Stimulated activated naive CD4-positive, alpha-beta T cell (primary cell): ENCODE measurements around the gene SPTBN4.
"Not testable (repeated sequence)": the region's sequence is repeated elsewhere in the genome, so short reads cannot be mapped to it uniquely, and the experiment has no call there.

ENCODE experiments used
- DNase-seq, 6 experiments: peaks; one replicate each; lab custom pipeline; 2025; lab: John Stamatoyannopoulos, UW

Gene SPTBN4

DNA sequence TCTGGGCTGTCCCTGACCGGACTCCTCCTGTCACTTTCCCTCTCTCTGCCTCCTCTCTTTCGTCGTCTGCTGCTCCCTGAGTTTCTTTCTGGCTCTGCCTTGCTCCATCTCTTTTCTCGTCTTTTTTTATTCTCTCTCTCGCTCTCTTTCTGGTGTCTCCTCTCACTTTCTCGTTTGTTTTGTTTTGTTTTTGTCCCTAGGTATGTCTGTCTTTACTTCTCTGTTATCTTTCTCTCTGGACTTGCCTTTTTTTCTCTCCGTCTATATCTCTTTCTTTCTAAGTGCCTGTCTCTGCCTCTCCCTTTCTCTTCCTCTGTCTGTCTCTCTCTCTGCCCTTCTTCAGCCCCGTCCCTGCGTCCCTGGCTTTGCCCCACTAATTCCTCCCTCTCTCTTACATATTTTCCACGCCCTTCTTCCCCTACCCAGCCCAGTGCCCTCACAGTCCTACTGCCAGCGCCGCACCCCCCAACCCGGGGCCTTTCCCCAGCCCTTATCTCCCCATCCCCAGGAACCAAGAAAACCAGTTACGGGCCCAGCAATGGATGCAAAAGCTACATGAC, 61.8 kb downstream of the SPTBN4 start:
- DNase-seq, result no peak

DNA sequence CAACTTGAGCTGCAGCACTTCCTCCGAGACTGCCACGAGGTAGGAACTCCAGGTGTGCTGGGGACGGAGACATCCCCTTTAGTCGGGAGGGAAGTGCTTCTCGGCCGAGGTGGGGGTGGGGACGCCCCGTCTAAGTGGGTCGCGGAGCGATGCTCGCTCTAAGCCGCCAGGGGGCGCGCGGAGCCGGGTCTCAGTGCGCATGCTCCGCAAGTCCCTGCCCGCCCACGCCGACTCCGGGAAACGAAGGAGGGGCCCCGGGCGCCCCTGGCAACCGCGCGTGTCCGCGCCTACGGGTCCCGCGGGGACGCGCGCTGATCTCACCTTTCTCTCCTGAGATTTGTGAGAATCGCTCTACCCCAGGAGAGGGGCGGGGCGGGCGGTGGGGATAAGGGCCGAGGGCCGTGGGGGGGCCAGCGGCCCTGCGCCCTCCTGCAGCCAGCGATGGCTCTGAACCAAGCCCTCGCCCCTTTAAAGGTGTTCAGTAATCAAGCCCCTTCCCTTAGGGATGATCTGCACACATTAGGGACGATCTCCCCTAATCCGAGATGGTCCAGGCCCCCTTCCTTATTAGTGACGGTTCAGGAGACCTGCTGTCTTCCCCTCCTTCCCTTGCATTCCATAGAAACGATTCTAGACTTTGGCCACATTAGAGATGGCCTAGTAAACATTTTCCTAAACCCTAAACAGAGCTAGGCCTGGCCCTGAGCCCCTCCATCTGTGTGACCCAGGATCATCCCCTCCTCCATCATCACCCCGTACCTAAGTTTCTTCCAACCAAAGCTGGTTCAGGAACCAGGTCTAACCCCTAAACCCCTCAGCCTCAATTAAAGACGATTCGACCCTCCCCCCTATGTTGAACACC, 62.5 kb downstream of the SPTBN4 start:
- DNase-seq, result peak; percentile 79 to 91 (median 85)

DNA sequence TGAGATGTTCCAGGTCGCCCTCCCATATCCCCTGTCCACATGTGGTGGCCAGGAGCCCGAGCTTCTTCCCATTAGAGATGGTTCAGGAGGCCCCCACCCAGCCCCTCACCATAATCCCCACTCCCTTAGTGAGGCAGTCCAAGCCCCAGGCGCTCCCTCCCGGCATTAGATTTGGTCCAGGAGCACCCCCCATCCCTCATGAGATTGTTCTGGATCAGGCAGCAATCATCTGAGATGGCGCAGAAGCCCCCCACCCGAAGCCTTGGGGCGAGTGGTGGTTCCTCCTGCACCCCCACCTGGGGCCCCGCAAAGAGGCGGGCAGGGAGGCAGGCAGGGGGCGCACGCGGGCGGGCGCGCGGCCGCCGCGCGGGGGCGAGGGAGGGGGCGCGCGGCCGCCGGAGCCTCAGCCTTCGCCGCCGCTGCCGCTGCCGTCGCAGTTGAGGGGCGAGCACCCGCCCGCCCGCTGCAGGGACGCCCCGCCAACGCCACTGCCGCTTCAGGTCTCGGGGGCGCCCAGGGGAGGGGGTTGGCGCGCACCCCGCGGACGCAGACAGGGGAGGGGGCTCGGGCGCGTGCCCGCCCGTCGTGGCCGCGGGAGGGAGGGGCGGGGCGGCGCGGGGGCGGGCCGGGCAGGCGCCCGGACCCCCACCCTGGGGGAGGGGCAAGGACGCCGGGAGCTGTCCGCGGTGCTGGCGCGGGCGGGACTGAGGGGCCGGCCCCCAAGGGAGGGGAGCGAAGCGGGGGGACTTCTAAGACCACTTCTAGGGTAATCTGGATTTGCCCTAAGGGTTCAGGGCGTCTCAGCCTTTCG, 63.5 kb downstream of the SPTBN4 start:
- peak in 3 of 6 experiments; percentile 11 to 30 (median 11) for DNase-seq

DNA sequence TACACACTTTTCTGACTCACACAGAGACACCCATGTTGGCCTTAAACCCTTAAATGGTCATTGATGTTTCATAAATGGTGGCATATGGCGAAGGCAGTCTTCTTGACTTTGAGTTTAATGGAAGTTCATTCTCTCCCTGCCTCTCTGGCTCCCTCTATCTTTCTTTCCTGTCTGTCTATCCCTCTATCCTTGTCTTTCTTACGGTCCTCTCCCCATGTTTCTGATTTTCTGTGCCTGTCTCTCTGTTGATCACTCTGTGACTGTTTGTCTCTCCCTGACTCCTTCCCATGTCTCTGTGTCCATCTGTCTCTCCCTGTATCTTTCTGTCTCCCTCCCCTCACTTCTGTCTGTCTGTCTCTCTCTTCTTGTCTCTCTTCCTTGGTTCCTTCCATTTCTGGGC, 66.7 kb downstream of the SPTBN4 start:
- no peak for DNase-seq

DNA sequence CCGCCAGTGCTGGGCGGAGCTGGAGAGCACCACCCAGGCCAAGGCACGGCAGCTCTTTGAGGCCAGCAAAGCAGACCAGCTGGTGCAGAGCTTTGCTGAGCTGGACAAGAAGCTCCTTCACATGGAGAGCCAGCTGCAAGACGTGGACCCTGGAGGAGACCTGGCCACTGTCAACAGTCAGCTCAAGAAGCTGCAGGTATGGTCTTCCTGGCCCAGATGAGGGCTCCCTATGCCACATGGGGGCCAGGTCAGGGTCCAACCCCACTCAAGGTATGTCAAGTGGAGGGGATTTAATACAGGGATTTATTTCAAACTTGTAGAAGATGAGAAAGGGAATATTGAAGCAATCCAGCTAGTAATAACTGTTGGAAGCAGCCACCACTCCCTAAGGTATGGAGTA, 67.3 kb downstream of the SPTBN4 start:
- no peak for DNase-seq

DNA sequence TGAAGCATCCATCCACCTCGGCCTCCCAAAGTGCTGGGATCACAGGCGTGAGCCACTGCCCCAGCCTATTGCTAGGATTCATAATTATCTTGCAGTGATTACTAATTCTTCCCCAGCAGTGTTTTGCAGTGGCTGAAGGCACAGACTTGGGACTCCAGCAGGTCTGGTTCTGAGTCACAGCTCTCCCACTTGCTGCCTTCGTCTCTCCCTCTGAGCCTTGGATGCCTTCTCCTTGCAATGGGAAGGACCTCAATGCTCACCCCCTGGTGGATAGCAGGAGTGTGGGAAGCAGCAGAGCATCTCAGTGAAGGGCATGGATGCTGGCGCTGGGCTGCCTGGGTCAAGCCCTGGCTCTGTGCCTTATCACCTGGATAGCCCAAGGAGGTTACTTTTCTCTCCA, 72.3 kb downstream of the SPTBN4 start:
- no peak for DNase-seq

DNA sequence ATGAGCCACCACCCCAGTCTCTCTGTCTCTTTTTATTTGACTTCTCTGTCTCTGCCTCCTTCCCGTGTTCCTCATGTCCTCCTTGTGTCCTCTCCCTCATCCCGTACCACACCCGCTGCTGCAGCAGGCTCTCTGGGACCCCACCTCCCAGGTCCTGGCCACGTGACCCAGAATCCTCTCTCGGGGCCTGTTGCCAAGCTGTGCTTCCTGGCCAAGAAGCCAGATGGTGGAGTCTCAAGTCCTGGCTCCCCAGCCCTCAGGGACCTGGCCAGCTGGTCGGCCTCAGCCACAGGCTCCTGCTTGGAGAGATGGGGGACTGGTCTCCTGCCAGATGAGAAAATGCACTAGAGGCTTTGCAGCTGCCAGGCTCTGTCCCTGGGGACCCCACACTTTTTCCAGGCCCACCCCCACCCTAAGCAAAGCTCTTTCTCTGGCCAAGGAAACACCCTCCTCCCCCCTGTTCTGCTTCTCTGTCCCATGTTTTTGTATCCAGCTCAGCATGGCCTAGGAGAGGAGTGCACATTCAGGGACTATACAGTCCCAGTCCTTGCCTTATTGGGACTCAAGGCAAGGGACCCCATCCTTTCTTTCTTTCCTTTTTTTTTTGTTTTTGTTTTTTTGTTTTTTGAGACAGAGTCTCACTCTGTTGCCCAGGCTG, 75.5 kb downstream of the SPTBN4 start:
- DNase-seq, result no peak

DNA sequence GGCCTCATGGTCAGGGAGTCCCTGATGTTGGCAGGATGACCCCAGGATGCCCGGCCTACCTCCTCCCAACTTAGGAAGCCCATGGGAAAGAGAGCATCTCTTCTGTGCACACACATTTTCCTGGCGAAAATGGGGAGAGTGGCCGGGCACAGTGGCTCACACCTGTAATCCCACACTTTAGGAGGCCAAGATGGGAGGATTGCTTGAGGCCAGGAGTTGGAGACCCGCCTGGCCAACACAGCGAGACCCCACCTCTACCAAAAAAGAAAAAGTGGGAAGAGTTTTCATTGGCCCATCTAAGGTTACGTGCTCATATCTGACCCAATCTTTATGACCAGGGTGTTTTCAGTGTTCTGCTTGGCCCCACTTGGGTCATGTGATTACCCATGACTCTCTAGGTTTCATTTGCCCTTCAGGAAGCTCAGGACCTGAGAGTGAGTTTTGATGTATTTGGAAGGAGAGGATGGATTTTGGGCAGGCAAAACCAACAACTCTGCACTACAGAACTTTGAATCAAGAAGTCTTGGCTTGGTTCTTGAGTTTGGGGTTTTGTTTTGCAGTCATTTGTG, 76.3 kb downstream of the SPTBN4 start:
- DNase-seq, result no peak

DNA sequence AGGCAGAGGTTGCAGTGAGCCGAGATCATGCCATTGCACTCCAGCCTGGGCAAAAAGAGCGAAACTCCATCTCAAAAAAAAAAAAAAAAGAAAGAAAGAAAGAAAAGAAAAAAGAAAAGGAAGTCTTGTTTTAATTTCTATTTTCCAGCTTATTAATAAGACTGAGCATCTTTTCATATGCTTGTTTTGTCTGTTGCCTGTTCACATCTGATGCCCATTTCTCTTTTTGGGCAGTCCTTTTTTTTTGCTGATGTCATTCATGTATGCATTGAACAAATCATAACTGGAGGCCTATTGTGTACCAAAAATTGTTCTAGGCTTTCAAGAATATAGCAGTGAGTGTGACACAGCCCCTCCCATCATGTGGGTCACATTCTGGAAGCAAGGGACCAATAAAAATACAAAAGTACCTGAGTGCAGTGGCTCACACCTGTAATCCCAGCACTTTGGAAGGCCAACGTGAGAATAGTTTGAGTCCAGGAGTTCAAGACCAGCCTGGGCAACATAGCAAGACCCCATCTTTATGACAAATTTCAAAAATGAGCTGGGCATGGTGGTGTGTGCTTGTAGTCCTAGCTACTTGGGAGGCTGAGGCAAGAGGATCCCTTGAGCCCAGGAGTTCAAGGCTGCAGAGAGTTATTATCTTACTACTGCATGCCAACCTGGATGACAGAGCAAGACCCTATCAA, 79.5 kb downstream of the SPTBN4 start:
- not testable (repeated sequence) for DNase-seq

DNA sequence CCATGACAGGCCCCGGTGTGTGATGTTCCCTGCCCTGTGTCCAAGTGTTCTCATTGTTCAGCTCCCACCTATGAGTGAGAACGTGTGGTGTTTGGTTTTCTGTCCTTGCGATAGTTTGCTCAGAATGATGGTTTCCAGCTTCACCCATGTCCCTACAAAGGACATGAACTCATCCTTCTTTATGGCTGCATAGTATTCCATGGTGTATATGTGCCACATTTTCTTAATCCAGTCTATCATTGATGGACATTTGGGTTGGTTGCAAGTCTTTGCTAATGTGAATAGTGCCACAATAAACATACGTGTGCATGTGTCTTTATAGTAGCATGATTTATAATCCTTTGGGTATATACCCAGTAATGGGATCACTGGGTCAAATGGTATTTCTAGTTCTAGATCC, 80.4 kb downstream of the SPTBN4 start:
- DNase-seq, result not testable (repeated sequence)

DNA sequence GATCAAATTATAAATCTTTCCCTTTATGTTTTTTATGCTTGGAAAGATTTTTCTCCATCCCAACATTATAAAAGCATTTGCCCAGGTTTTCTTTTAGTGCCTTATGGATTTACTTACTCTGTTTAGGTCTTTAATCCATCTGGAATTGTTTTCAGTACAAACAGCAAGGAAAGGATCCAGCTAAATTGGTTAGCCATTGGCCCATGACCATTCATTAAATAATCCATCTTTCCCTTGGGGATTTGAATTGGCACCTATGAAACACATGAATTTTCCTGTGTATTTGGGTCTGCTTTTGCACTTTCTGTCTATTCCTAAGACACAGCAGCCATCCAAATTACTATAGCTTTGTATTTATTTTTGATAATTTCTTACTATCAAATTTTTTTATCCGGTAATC, 81.0 kb downstream of the SPTBN4 start:
- no peak for DNase-seq

DNA sequence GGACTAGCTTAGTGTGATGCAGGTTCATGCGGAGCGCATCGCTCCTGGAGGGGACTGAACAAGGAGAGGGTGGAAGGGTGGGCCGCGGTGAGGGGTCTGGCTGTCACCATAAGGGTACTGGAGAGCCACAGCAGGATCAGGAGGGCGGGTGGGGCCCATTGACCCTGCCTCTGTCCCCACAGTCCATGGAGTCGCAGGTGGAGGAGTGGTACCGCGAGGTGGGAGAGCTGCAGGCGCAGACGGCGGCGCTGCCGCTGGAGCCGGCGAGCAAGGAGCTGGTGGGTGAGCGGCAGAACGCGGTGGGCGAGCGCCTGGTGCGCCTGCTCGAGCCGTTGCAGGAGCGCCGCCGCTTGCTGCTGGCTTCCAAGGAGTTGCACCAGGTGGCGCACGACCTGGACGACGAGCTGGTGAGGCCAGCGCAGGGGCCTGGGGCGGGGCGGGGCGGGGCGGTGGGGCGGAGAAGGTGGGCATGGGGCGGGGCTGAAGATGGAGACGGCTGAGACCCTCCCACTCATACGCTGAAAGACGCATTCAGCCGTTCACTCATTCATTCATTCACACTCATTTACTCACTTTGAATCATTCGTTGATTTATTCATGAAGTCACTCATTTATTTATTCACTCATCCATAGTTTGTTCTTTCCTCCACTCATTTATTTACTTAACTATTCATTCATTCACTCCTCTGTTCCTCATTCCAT, 82.4 kb downstream of the SPTBN4 start:
- peak in 5 of 6 experiments; percentile 57 to 71 (median 62) for DNase-seq

DNA sequence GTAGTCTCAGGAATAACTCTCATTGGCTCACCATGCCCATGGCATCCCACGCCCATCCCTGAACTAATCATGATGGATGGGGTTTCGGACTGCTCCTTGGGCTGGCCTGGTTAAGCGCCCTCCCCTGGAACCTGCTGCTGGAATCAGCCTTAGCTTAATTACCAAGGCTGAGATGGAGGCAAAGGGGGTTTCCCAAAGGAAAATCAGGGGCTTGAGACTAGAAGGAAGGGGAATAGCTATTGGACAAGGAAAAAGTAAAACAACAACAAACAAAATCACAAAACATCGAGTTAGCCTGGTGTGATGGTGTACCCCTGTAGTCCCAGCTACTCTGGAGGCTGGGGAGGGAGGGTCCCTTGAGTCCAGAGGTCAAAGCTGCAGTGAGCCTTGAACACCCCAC, 84.2 kb downstream of the SPTBN4 start:
- no peak for DNase-seq

DNA sequence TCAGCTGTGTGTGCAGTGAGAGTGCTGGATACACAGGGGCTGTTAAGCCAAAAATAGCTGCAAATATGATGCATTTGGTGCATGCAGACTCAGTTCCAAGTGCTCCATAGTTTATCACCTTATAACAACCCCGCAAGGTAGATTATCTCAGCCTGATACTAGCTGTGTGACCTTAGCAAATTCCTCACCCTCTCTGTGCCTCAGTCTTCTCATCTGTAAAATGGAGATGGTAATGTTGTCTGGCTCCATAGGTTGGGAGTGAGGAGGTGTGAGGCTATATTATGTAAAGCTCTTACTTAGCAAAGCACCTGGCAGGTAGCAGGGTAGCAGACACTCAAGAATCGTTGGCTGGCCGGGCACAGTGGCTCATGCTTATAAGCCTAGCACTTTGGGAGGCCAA, 86.0 kb downstream of the SPTBN4 start:
- no peak for DNase-seq

DNA sequence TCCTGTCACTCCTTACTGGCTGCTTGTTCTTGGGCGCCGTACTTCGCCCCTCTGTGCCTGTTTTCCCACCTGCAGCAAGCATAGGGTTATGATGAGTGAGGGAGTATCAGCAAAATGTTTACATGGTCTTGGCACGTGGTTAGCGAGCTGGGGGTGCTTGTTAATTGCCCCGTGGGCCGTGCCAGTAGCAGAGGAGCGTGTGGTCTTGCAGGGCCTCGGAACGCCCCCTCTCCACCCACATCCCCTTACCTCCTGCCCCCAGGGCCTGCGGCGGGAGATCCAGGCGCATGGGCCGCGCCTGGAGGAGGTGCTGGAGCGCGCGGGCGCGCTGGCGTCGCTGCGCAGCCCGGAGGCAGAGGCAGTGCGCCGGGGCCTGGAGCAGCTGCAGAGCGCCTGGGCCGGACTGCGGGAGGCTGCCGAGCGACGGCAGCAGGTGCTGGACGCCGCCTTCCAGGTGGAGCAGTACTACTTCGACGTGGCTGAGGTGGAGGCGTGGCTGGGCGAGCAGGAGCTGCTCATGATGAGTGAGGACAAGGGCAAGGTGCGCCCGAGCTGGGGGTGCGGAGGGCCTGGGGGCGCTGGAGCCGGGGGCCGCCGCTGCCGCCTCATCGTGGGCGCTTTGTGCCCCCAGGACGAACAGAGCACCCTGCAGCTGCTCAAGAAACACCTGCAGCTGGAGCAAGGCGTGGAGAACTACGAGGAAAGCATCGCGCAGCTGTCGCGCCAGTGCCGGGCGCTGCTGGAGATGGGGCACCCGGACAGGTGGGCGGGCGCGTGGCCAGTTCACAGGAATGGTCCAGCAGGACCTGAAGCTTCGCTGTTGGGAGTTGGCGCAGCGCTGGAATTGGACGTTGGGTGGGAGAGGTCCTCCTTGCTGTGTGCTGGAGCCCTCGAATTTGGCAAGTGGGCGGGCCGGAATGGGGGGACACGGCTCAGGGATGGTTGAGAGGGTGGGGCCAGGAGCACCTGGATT, 87.4 kb downstream of the SPTBN4 start:
- DNase-seq, result no peak

DNA sequence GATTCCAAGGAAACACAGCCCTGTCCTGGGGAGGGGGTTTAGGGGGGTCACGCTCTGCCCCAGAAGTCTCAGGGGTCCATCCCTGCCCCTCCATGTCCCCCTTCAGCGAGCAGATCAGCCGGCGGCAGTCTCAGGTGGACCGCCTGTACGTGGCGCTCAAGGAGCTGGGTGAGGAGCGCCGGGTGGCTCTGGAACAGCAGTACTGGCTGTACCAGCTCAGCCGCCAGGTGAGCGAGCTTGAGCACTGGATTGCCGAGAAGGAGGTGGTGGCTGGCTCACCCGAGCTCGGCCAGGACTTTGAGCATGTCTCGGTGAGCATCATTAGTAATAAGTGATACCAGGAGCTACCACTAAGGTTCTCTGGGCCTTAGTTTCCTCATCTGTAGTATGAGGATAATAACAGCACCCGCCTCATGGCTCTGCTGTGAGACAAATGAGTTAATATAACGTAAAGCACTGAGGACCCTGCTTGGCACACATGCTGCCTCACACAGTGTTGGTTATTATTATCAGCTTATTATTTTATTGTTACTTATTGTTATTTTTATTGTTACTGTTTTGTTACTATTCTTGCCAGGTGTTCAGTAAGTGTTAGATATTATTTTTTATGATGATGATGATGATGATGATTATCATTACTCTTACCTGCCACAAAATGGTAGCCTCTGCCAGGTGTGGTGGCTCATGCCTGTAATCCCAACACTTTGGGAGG, 89.3 kb downstream of the SPTBN4 start:
- DNase-seq, result no peak

DNA sequence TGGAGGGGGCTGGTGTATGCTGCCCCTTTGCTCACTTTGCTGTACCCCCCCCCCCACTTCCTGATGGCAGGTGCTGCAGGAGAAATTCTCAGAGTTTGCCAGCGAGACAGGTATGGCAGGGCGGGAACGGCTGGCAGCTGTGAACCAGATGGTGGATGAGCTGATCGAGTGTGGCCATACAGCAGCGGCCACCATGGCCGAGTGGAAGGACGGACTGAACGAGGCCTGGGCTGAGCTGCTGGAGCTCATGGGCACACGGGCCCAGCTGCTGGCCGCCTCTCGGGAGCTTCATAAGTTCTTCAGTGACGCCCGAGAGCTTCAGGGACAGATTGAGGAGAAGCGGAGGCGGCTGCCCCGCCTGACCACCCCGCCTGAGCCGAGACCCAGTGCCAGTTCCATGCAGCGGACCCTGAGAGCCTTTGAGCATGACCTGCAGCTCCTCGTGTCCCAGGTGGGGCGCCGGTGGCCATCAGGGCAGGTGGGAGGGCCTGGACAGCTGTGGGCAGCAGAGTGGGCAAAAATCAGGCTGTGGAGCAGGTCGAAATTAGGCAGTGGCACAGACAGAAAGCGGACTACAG, 90.2 kb downstream of the SPTBN4 start:
- DNase-seq, result no peak

DNA sequence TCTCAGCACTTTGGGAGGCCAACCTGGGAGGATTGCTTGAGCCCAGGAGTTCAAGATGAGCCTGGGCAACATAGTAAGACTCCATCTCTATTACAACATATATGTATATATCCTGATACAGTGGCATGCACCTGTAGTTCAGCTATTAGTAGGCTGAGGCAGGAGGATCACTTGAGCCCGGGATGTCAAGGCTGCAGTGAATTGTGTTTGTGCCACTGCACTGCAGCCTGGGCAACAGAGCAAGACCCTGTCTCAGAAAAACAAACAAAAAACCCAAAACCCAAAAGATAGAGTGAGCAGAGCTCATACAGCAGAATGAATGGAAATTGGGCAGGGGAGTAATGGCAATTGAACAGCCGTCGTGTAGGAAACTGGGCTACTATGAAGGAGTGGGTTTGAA, 92.6 kb downstream of the SPTBN4 start:
- no peak for DNase-seq
